ENCODE data around the gene ACOXL. TPM values are rescaled to one million over a fixed set of nuclear protein-coding genes. Genes with fewer than 3 reads are reported as not detected.

ACOXL gene
- total and polyA plus RNA-seq, 9 of the 15 experiments (the other 6 are each of a cell fraction or from before 2014, with no cell fraction given) = 0.31 to 0.56 TPM; not detected in 7

GRCh38 chr2:111100765-111101162, 368.4 kb downstream of the ACOXL start (continued):
- TF ChIP-seq TSHZ1 (CRISPR knock-in tag; IDR thresholded peaks at IDR 0.05) = no peak
- no peak for TF ChIP-seq RBBP5 (IDR thresholded peaks at IDR 0.05; ENCODE audit: borderline replicate concordance, insufficient read depth, low read length, poor library complexity, severe bottlenecking)
- no peak for TF ChIP-seq MYNN (IDR thresholded peaks at IDR 0.05)
- TF ChIP-seq MYNN (CRISPR knock-in tag; IDR thresholded peaks at IDR 0.05) = no peak
- TF ChIP-seq E2F8 (IDR thresholded peaks at IDR 0.05; ENCODE audit: low read depth, partially characterized antibody) = no peak
- no peak for TF ChIP-seq MCM7 (IDR thresholded peaks at IDR 0.05)
- TF ChIP-seq ZNF224 (CRISPR knock-in tag; IDR thresholded peaks at IDR 0.05) = no peak
- no peak for TF ChIP-seq ETS2 (tag; IDR thresholded peaks at IDR 0.05; ENCODE audit: borderline replicate concordance, poor library complexity, severe bottlenecking)
- no peak for TF ChIP-seq SP2 (IDR thresholded peaks at IDR 0.05; ENCODE audit: extremely low read depth, low read depth, low read length, poor library complexity, severe bottlenecking)
- TF ChIP-seq TRIM24 (IDR thresholded peaks at IDR 0.05) = no peak
- no peak for TF ChIP-seq CGGBP1 (CRISPR knock-in tag; IDR thresholded peaks at IDR 0.05)
- no peak for TF ChIP-seq ZBTB33 (CRISPR knock-in tag; IDR thresholded peaks at IDR 0.05)
- TF ChIP-seq RBM22 (IDR thresholded peaks at IDR 0.05; ENCODE audit: low read depth, low read length, poor library complexity, severe bottlenecking) = no peak
- no peak for TF ChIP-seq ZNF280B (CRISPR knock-in tag; IDR thresholded peaks at IDR 0.05)
- TF ChIP-seq ZNF184 (CRISPR knock-in tag; IDR thresholded peaks at IDR 0.05) = no peak
- no peak for TF ChIP-seq IFI16 (CRISPR knock-in tag; IDR thresholded peaks at IDR 0.05)
- no peak for TF ChIP-seq ESRRA (IDR thresholded peaks at IDR 0.05; ENCODE audit: borderline replicate concordance, low read depth)
- no peak for TF ChIP-seq ZFP36 (IDR thresholded peaks at IDR 0.05; ENCODE audit: low read depth, low read length, partially characterized antibody)

Data from K562 (cell line).